ENCODE results near the gene GNG12. TPM values are rescaled to one million over a fixed set of nuclear protein-coding genes. Genes with fewer than 3 reads are reported as not detected.

Gene GNG12
- total RNA-seq, 1 donor from 2014 or later = 71.5 TPM

DNA sequence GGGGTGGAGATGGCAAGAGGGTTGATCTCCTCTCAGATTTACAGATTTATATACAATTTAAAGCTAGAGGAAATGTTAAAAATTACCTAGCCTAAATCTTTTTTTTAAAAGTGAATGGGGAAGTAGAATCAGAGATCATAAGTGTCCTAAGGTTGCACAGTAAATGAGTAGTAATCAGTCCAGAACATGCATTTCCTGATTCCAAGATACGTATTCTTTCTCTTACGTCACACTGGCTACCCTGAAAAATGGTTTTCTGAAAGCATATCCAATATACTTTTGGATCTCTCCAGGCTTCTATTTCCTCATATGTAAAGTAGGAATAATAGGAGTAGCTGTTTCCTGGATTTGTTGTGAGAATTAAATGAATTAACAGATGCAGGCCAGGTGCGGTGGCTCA lies 136.6 kb downstream of the GNG12 start:
- H3K9me3 ChIP-seq = no peaks in the 10 kb centered on the region
- H3K36me3 ChIP-seq = no peaks in the 10 kb centered on the region
- TF ChIP-seq POLR2AphosphoS5 (IDR thresholded peaks at IDR 0.05; ENCODE audit: insufficient read depth in 1 of 2, low read depth in 1 of 2) (no peak), POLR2A (IDR thresholded peaks at IDR 0.05) (no peak)
- TF ChIP-seq, protein P1, sequence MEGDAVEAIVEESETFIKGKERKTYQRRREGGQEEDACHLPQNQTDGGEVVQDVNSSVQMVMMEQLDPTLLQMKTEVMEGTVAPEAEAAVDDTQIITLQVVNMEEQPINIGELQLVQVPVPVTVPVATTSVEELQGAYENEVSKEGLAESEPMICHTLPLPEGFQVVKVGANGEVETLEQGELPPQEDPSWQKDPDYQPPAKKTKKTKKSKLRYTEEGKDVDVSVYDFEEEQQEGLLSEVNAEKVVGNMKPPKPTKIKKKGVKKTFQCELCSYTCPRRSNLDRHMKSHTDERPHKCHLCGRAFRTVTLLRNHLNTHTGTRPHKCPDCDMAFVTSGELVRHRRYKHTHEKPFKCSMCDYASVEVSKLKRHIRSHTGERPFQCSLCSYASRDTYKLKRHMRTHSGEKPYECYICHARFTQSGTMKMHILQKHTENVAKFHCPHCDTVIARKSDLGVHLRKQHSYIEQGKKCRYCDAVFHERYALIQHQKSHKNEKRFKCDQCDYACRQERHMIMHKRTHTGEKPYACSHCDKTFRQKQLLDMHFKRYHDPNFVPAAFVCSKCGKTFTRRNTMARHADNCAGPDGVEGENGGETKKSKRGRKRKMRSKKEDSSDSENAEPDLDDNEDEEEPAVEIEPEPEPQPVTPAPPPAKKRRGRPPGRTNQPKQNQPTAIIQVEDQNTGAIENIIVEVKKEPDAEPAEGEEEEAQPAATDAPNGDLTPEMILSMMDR (IDR thresholded peaks at IDR 0.05) = no peak

GRCh38 chr1:67695963-67696362 lies 137.3 kb downstream of the GNG12 start:
- Histone ChIP-seq H3K9me3 (no peaks in the 10 kb centered on the region), H3K36me3 (no peaks in the 10 kb centered on the region), H3K4me3 (no peak overlapping the region), H3K27me3 (no peaks in the 10 kb centered on the region), H3K27ac (no peak overlapping the region), H3K4me1 (no peaks in the 10 kb centered on the region)
- no peak for TF ChIP-seq POLR2AphosphoS5 (IDR thresholded peaks at IDR 0.05; ENCODE audit: insufficient read depth in 1 of 2, low read depth in 1 of 2)
- TF ChIP-seq, protein P1 (IDR thresholded peaks at IDR 0.05) = no peak
- DNase-seq (ENCODE audit: extremely low spot score in 2 of 2) = no peak
- intact Hi-C loops (cut with DNase I) = no loop called here

More for the DNA sequence above, 136.6 kb downstream of the GNG12 start:
- no peak overlapping the region for H3K4me3 ChIP-seq
- no peak for DNase-seq (ENCODE audit: extremely low spot score in 2 of 2)
- H3K4me1 ChIP-seq = no peaks in the 10 kb centered on the region
- no peaks in the 10 kb centered on the region for H3K27me3 ChIP-seq
- intact Hi-C loops (cut with DNase I) = no loop called here
- H3K27ac ChIP-seq = no peak overlapping the region

DNA sequence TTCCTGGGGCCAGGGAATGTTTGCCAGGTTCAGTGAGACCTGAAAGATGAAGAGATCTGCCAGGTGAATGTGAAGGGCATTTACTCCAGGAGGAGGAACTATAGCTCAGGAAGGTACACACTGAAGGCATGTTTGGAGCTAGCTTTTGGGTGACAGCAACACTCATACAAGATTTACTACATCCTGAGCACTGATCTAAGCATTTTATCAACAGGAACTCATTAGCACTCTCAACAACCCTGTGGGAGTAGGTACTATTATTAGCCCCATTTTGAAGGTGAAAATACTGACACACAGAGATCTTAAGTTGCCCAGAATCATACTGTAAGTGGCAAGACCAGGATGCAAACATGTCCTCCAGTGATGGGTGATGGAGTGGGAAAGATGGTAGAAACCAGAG lies 141.6 kb downstream of the GNG12 start:
- H3K27ac ChIP-seq = no peak overlapping the region
- H3K9me3 ChIP-seq = no peaks in the 10 kb centered on the region
- H3K4me3 ChIP-seq = no peak overlapping the region
- no peak for DNase-seq (ENCODE audit: extremely low spot score in 2 of 2)
- intact Hi-C loops (cut with DNase I) = no loop called here
- H3K36me3 ChIP-seq = peaks cover 0 to 20% of the 10 kb centered on the region in 2 donors
- TF ChIP-seq, protein P1 (IDR thresholded peaks at IDR 0.05) = no peak
- no peak for TF ChIP-seq POLR2AphosphoS5 (IDR thresholded peaks at IDR 0.05; ENCODE audit: insufficient read depth in 1 of 2, low read depth in 1 of 2)
- TF ChIP-seq POLR2A (IDR thresholded peaks at IDR 0.05) = no peak
- no peaks in the 10 kb centered on the region for H3K27me3 ChIP-seq
- H3K4me1 ChIP-seq = peaks cover 10% of the 10 kb centered on the region

DNA sequence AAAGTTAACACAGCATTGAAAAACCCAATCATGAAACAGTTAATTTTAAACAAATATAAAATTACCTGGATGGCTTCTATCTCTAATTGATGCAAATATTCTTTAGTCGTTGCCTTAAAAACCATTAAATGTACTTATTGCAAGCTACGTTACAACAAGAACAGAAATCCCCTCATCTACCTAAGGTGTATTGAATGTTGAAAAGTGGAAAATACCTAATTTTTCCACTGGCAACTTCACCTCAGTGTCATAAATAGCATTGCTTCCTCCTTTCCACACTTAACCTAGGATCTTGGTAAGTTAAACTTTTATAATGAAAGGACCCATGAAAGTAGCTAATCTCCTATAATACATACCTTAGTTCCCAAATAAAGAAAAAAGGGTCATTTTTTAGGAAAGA lies 142.9 kb downstream of the GNG12 start:
- Histone ChIP-seq H3K9me3 (no peaks in the 10 kb centered on the region), H3K27me3 (no peaks in the 10 kb centered on the region), H3K36me3 (peaks cover 0 to 20% of the 10 kb centered on the region in 2 donors), H3K4me1 (peaks cover 10% of the 10 kb centered on the region), H3K4me3 (no peak overlapping the region), H3K27ac (no peak overlapping the region)
- DNase-seq (ENCODE audit: extremely low spot score in 2 of 2) = no peak
- TF ChIP-seq POLR2A (IDR thresholded peaks at IDR 0.05) = no peak
- TF ChIP-seq POLR2AphosphoS5 (IDR thresholded peaks at IDR 0.05; ENCODE audit: insufficient read depth in 1 of 2, low read depth in 1 of 2) = no peak
- TF ChIP-seq, protein P1 (IDR thresholded peaks at IDR 0.05) = no peak
- intact Hi-C loops (cut with DNase I) = no loop called here

DNA sequence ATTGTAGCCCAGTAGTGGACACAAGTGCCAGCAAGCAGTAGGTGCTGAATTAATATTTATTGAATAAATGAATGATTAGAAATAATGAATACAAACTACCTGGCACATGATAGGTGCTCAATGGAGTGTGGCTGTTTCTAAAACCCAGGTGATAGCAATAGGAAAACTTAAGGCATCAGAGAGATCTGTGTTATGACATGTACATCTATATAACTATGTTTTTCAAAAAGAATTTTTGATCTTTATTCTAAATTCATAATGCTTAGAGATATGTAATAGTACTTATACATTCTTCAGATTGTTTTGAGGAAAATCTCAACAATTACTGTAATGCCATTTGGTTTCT lies 143.3 kb downstream of the GNG12 start:
- DNase-seq (ENCODE audit: extremely low spot score in 2 of 2) = no peak
- no peaks in the 10 kb centered on the region for H3K9me3 ChIP-seq
- no peak overlapping the region for H3K4me3 ChIP-seq
- TF ChIP-seq, protein P1 (IDR thresholded peaks at IDR 0.05) = no peak
- no peak for TF ChIP-seq POLR2AphosphoS5 (IDR thresholded peaks at IDR 0.05; ENCODE audit: insufficient read depth in 1 of 2, low read depth in 1 of 2)
- TF ChIP-seq POLR2A (IDR thresholded peaks at IDR 0.05) = no peak
- peaks cover 10% of the 10 kb centered on the region for H3K4me1 ChIP-seq
- H3K27ac ChIP-seq = no peak overlapping the region
- H3K27me3 ChIP-seq = no peaks in the 10 kb centered on the region
- H3K36me3 ChIP-seq = peaks cover 0 to 20% of the 10 kb centered on the region in 2 donors
- intact Hi-C loops (cut with DNase I) = no loop called here
